Measurements from ENCODE around the gene ADCY5.

Gene ADCY5

DNA sequence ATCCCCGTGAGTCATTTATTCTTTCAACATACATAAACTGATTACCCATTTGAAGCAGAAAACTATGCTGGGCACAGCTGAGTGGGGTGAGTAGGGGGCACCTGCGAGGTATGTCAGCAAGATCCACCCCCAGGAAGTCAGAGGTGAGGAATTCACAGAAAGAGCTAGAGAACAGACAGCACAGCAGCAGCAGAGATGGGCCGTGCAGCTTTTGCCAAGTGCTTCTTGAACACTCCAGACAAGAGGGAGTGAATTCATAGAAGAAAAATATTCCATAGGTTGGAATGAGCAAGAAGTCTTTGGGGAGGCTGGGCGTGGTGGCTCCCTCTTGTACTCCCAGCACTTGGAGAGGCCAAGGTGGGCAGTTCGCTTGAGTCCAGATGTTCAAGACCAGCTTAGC lies 9.4 kb upstream of the ADCY5 start:
- no peak for DNase-seq (ENCODE audit: low spot score)

DNA sequence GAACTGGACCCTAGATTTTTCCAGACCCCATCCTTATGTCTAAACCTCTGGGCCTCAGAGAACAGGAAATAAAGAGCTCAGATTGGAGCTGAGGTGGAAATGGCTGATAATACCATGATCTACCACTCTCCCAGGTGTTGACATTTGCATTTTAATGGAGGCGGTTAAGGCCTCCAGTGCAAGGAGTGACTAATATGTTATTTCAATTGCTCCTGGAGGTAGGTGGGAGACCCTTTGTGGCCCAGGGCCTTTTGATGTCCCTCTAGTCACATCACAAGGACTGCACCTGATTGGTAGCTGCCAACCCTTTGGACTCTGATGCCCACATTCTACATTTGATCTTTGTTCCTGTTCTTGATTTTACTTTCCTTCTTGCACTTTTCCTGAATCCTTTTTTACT lies 9.0 kb upstream of the ADCY5 start:
- DNase-seq (ENCODE audit: low spot score), result no peak

DNA sequence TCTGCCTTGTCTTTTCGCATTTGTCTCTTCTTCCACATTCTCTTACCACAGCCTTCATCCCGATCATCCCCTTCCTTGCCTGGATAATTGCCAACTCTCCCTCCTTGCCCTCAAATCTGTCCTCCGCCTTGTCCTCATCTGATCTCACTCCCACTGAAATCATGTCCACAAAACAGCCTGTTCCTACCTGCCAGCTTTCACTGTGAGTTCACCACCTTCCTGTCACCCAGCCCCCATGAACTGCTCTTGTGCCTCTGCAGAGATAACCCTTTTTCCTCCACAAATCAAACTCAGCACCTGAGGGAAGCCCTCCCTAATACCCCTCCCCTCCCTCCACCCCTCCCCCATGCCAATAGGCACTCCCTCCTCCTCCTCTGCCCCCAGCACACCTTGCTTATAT lies 4.8 kb upstream of the ADCY5 start:
- no peak for DNase-seq (ENCODE audit: low spot score)

DNA sequence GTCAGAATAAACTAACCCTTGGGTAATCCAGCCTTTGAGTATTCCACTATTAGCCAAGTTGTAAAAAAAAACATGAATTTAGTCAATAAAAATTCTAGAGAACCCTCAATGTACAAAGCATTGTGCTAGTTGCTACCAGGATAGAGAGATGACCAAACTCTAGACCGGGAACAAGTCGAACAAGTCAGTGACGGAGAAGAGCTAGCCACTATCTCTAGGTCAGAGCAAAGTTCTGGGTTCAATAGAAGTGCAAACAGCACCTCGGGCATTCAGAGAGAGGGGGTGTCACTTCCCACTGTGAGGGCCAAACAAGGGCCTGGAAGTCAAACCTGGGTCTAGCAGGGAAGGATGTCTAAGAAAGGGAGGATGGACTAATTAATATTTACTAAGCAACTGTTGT lies 2.3 kb upstream of the ADCY5 start:
- DNase-seq (ENCODE audit: low spot score), result no peak

DNA sequence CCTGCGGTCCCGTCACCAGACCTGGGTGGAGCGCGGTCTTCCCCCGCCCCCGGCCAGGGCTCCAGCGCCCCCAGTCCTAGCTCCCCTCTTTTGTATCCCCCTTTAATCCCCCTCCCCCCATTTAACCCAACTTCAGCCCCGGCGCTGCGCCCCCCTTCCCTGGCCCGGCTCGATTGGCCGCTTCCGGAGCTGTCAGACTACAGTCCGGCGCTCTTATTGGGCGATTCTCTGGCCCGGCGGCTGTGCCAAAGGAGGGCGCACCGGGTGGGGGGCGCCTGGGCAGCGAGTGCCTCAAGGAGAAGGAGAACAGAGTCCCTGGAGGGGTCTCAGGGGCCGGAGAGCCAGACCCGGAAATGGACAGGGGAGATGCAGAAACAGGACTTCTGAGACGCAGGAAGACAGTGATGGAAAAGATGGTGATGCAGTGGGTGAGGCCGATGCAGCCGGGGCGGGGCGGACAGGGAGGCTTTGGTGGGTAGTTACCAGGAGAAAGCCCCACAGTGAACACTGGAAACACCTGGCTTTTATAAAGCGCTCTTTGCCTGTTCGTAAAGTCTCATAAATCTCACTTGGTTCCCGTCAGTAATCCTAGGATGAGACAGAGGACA lies 1.2 kb upstream of the ADCY5 start:
- DNase-seq (ENCODE audit: low spot score), result no peak

DNA sequence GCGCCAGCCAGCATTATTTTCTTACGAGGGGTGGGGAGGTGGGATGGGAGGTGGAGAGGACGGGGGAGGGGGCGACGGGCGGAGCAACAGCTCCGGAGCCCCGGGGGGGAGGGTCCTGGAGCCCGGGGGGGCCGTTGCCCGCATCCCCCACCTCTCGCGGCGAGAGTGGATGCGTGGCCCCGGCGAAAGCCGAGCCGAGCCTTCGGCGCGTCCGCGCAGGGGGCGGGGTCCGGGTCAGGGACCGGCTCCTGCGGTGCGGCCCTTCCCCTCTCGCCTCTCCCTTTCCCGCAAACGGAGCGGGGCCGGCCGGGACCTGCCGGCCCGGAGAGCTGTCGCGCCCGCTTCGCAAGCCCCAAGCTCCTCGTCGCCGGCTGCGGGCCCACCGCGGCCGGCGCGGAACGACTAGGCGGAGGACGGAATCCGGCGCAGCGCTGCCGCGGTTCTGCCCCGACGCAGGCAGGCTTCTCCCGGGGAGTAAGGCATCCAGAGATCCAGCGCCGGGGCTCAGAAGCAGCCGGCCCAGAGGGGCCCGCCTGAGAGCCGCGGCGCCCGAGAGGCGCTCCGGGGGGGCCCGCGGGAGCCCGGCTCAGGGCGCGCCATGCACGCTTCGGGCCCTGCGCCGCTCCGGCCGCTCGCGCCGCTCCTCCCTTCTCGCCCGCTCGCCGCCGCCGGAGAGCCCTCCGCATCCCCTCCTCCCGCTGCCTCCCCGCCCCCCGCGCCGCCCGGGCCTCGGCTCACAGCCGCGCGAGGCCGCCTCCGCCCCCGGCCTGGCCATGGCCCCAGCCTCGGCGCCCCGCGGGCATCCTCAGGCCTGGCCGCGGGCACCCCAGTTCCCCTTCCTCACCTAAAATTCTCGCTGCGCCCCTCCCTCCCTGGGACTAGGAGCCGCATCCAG lies 459 bp upstream of the ADCY5 start:
- DNase-seq (ENCODE audit: low spot score), result peak; percentile 72

DNA sequence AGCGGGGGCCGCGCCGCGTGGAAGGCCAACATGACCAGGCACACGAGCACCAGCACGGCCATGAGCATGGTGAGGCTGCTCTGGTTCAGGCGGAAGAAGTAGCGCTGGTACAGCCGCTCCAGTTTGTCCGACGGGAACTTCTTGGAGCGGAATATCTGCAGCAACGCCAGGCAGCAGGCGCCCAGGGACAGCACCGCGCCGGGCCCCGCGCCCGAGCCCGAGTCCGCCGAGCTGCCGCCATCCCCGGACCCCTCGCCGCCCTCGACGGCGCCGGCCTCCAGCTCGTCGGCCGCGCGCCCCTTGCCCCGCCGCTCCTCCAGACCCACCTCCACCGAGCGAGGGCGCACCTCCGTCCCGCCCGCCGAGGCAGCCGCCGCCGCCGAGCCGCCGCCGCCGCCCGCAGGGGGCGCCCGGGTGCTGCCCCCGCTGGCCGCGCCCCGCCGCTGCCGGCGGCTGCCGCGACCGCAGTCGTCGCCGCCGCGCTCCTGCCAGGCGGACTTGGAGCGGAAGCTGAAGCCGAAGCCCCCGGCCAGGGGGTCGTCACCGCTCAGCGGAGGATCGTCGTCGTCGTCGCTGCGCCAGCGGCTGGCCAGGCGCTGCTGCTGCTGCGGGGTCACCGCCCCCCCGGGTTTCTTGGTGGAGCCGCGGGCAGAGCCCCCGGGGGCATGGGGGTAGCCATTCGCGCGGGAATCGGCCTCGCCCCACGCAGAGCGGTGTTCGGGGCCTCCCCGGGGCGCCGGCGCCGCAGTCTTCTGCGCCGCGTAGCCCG lies 957 bp downstream of the ADCY5 start:
- no peak for DNase-seq (ENCODE audit: low spot score)

DNA sequence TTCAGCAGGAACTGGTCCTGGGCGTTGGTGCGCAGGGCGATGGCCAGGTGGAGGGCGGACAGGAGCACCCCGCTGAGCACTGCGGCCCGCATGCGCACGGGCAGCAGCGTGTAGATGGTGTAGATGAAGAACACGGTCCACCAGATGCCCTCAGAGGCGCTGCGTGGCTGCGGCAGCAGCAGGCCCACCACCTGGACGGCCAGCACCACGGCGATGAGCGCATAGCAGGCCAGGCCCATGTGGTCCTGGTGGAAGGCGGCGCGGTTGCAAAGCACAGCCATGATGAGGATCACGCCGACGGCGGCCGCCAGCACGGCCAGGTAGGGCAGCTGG lies 1.5 kb downstream of the ADCY5 start:
- no peak for DNase-seq (ENCODE audit: low spot score)

DNA sequence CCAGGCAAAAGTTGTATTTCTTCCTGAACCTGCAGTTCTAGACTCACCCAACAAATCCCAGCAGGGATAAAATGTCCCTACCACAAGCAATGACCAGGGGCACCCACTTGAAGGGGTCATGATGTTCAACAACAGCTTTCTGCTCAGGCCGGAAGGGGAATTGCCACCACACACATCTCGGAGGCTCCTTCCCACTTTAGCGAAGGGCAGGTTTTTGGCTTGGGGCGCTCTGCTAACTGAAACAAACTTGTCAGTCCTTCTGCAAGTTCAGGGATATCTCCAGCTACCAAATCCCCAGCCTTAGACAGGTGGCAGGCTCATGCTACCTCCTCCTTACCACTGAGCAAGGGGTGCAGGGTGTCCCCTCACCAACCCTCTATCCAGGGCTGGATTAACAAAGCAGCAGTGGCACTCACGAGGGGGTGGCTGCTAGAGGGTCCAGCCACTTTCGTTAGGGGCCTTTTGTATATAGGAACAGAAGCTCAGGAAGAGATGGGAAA lies 2.2 kb downstream of the ADCY5 start:
- no peak for DNase-seq (ENCODE audit: low spot score)

DNA sequence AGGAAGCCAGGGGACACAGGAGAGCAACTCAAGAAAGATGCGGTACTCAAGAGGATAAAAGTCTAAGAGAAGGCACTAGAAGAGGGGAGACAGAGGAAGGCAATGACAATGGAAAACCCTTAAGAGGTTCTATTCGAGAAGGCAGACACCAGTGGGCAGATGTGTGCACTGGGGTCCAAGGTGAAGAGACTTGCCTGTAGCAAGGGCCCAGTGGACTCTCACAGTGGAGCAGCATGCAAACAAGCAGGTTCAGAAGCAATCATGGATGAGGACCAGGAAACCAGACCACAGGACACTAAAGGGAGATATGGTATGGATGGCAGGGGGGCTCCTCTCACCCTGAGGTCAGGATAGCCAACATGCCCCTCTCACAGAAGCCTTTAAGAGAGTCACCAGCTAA lies 2.7 kb downstream of the ADCY5 start:
- DNase-seq (ENCODE audit: low spot score), result no peak

DNA sequence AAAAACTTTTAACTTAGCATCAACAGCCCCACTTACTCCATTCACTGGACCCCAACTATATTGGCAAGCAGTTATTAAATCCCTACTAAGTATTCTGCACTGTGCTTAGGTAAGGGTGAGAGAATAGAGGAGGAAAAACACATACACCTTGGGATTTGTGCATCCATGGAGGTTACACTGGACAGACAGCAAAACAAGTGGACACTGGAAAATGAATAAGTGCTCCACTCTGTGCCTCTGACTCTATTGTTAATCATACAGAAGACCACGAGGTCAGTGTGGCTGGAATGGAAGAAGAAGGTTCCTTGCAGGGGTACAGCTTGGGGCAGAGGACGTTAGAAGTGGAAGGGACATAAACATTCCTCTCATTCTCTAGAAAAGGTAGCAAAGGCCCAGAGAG lies 3.2 kb downstream of the ADCY5 start:
- DNase-seq (ENCODE audit: low spot score), result no peak

DNA sequence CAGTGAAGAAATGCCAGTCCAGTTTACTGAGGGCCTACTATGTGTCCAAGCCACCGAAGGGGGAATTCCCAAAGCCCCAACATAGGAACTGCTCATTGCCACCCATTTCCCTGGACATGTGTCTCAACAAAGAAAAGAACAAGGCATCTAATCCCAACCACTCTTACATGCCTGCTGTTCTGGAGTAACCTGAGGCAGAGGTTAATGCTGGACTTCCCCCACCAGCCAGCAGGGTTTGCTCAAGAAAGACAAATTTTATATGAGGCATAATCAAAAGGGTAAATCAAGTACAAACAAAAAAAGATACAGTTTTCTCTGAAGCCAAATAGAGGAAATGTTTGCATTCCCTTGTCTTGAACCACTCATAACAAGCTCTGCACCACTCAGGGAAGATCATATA lies 4.1 kb downstream of the ADCY5 start:
- no peak for DNase-seq (ENCODE audit: low spot score)

DNA sequence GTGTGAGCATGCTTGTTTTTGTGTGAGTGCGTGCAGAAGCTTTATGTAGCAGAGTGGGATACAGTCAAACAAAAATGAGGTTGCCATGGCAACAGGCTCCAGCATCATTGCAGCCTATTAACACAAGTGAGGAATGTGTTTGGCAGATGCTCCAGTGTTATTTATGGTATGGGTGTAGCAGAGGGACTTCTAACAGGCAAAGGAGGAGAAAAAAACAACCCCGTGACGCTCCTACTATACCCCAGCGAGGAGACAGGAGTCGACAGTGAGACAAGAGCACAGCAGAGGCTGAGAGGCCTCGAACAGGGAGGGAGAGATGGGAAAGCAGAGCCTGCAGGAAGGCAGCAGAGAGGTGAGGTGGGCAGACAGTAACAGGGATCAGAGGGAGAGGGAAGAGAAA lies 4.9 kb downstream of the ADCY5 start:
- no peak for DNase-seq (ENCODE audit: low spot score)

DNA sequence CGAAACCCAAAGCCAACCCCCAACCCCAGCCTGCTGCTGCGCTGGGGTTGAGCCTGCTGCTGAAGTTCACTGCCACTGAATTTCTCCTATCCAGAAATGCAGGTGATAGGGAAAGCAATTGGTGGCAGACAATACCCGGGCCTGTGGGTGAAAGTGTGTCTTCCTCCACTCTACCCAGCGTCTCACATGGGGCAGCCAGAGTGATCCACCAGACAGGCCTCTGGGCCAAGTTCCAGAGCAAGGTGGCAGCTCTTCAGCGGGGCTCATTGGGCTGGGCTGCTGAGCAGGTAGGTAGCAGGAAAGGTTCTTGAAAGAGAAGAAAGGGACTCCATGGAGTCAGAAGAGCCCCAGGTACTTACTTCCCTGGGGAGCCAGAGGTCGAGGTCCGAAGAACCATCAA lies 6.0 kb downstream of the ADCY5 start:
- DNase-seq (ENCODE audit: low spot score), result no peak

DNA sequence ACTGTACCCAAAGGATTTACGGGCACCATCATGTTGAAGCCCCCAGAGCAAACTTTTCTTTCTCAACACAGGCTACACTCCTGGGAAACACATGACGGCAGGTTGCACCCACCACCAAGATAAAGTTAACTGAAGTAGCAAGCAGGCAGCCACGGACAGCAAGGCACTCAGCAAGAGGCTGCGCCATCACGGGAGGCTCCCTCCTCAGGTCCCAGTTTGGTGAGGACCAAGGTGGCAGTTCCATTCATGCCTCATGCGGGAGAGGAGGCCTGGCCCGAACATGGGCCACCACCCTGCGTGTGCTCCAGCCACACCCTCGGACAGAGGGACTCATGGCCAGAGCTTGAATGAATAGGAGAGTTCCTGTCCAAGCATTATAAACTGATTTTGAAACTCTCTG lies 6.8 kb downstream of the ADCY5 start:
- no peak for DNase-seq (ENCODE audit: low spot score)

DNA sequence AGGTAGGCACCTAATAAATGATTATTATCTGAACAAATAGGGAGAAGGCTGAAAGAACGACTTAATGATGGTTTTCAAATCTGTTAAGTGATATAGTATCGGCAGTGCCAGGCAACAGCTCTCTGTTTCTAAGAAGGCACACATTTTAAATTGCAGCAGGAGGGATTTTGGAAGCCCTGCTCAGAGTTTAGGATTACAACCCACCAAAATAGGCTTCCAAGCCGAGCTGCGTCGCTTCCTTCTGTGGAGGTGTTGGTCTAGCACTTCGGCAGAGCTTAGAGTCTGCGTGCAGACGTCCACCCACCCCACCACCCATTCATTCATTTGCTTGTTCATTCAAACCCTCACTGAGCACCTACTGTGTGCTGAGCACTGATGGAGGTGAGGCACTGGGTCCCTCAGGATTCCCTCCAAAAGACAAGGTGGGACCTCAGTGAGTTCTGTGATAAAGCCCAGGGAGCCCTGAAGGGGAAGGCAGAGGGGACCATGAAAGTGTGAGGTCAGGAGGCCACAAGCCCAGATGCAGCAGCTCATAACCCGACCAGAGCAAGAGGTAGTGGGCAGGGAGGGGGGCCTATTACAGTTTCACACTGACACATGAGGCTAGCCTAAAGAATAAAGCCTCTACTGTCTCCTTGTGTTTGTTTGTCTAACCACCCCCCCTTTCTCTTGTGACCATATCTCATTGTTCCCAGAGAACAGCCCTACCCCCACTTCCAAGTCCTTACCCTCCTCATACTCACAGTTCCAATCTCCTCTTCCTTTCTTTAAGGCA lies 8.9 kb downstream of the ADCY5 start:
- DNase-seq (ENCODE audit: low spot score), result no peak

DNA sequence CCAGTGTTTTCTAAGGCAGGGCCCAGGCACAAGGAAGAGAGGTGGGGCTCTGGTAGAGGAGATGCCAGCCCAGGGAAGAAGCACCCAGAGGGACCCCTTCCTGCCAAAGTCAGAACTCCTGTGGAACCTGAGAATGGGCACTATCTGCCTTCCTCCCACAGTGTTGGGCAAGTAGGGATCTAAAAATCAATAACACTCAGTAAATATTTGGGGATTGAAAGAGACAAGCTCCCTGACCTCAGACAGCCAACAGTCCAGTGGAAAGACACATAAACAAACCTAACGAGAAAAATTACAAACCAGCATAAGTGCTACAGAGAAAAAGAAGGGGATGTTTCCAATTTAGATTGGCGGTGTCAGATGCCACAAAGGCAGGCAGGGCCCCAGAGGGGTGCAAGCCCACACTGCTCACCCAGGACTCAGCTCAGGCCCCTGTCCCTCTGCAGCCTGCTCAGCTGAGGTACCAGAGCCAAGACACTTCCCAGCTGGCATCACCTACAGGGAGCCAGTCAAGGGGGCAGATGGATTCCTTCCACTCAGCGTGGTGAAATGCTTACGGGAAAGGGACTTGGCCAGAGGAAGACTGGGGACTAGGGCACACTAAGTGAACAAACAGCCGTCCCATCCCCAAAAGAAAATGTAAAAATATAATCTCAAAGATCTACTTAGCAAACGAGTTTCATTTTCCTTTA lies 15.9 kb downstream of the ADCY5 start:
- no peak for DNase-seq (ENCODE audit: low spot score)

DNA sequence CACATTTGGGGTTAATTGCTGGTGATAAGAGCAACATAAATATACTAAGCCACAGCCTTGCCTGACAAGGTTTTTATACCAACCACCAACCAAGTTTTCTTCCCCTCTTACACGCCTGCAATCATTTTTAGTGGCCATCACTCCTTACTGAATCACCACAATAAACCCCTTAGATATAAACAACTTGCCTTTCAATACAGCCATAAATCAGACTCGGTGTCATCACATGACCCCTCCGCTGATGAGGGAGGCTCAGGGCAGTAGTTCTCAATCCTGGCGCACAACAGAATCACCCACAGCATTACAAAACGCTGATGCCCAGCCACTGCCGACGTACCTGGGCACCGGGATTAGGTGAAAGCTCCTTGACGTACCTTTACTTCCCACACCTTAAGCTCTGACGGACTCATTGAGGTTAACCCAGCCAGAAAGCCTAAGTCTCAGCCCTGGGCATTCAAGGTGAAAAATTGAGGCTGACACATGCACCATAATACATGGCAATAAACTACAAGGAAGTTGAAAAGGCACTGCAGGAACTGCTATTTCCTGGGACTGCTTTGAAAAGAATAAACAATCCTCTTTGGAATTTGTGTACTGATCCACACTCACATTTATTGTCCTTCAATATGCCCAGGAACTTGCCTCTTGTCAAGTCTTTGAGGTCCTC lies 17.1 kb downstream of the ADCY5 start:
- no peak for DNase-seq (ENCODE audit: low spot score)

DNA sequence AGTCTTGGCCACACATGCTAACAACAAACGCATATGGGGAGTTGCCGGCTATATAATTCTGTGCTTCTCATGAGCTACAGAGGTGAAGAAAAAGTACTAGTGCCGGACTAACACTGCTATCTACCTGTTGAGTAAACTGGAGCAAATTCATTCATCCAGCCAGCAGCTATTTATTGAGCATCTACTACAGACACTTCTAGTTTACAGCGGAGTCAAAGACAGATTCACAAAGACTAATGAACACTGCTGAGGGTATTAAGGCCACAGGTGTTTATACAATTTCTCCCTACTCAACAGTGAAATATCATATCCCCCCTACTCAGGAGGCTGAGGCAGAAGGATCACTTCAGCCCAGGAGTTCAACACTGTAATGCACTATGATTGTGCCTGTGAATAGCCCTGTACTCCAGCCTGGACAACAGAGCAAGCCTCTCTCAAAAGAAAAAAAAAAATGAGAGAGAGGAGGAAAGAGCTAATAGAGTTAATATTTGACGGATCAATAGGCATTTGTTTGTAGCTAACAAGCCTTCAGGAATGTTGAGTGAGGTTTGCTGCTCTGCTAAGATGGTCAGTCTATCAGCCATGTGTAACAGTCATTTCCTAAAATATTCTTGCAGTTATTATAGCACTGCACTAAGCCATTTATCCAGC lies 17.8 kb downstream of the ADCY5 start:
- no peak for DNase-seq (ENCODE audit: low spot score)

DNA sequence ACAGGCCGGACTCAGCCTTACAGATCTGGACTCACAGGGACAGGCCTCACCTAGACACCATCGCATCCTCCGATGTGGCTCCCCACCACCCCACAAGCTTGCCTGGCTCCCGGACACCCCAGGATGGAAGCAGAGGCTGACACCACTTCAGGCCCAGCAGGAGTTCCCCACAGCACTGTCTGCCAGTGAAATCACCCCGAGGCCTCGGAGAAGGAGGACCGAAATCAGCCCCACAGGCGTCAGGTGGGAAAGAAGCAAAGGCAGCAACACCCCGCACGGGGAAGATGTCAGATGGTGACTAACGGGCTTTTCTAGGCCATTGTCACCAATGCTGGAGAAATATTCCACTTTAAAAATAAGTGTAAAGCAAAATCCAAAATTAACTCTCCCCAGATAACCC lies 18.6 kb downstream of the ADCY5 start:
- no peak for DNase-seq (ENCODE audit: low spot score)
